Kidney tubule cell (primary cell): ENCODE measurements around the gene GPR146.
"Not testable (repeated sequence)": the region's sequence is repeated elsewhere in the genome, so short reads cannot be mapped to it uniquely, and the experiment has no call there.

Experiments used
- DNase-seq: peaks from one replicate; pipeline ENCODE4 v3.0.0-alpha.2; 2018; ENCODE audit warnings: low spot score

The GPR146 gene, protein sequence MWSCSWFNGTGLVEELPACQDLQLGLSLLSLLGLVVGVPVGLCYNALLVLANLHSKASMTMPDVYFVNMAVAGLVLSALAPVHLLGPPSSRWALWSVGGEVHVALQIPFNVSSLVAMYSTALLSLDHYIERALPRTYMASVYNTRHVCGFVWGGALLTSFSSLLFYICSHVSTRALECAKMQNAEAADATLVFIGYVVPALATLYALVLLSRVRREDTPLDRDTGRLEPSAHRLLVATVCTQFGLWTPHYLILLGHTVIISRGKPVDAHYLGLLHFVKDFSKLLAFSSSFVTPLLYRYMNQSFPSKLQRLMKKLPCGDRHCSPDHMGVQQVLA

DNA sequence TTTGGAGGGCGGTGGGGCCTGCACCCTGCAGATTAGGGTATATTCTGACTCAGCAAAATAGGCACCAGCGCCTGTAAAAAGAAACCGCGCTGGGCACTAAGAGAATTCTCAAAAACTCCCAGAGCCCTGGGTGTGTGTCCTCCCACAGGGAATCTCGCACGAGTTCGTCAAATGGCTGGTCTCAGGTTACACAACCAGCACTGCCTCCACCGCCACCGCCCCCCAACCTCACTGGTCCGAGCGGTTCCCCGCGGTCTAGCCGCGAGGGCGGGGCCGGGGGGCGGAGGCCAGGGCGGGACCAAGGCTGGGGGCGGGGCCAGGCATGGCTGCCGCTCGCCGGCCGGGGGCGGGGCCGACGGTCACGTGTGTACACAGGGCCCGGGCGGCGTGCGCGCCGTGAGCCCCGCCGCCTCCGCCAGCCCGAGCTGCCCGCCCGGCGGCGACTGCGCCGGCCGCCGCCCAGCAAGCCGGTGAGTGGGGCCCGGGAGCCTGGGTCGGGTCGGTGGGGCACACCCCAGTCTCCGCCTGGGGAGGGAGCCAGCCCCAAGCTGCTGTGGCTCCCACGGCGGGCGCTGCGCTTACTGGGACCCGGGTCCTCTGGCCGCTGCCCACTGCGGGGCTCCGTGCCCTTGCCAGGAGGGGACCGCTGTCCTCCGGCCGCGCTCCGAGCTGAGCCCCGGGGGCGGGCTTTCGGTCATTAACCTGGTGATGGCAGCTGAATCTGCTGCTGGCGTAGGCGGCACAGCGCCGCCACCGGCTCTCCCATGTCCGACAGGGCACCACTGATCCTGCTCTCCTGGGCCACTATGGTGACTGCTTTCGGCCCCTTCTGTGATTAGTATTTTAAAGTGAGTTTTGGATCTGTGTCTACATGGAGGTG is at the start of gene GPR146:
TSS of gene GPR146 (plus strand) at position 358 of the 880 bp plus-strand sequence. CDS start 12,970 bp downstream, outside the sequence.
- peak; percentile 94 for DNase-seq

GRCh38 chr7:994592-995308 is 49.6 kb upstream of the GPR146 start:
- DNase-seq, result no peak

DNA sequence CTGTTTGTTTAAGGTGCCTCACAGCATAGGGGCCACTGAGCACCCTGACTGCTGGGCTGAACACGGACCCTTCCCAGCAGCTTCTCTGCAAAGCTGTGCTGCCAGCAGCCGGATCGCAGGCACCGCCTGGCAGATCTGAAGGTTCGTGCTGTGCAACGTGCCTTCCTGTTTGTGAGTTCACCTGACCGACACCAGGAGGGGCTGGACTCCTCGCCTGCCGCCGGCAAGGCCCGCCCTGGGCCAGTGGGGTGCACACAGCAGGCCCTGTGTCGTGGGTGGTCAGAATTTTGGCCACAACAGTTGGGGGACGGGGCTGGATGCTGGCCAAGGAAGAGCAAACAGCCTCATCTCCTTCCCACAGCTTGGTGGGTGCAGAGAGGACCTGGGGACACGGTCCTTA is 48.8 kb upstream of the GPR146 start:
- no peak for DNase-seq

DNA sequence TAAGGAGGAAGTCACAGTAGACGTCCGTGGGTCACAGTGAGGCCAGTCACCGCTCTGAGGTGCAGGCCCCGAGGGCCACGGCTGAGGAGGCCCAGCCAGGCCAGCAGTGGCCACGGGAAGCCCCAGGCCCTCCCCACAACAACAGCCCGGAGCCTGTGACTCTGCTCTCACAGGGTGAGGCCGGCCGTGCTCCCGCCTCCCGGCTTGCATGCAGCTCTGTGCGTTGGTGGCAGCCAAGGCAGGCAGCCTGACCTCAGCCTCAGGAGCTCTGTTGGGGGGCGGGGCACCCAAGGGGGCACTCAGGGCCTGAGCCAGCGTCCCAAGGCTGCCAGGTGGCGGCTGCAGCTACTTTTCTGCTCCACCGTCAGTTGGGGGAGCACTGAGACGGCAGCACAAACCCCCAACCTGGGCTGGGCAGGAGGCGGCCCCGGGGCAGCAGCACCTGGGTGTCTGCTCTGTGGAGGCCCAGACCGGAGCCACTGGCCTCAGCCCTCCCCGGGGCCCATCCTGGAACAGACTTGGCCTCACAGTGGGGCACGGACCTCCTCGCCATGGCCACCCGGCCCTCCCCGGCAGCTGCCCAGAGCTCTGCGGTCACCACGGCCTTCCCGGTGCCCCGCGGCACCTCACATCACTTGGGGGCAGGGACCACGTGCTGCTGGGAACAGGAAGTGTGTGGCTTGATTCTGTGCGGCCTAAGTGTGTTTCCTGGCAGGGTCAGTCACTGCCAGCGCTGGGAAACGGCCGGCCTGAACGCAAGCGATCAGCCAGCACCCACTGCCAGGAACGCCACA is 48.1 kb upstream of the GPR146 start:
- no peak for DNase-seq

DNA sequence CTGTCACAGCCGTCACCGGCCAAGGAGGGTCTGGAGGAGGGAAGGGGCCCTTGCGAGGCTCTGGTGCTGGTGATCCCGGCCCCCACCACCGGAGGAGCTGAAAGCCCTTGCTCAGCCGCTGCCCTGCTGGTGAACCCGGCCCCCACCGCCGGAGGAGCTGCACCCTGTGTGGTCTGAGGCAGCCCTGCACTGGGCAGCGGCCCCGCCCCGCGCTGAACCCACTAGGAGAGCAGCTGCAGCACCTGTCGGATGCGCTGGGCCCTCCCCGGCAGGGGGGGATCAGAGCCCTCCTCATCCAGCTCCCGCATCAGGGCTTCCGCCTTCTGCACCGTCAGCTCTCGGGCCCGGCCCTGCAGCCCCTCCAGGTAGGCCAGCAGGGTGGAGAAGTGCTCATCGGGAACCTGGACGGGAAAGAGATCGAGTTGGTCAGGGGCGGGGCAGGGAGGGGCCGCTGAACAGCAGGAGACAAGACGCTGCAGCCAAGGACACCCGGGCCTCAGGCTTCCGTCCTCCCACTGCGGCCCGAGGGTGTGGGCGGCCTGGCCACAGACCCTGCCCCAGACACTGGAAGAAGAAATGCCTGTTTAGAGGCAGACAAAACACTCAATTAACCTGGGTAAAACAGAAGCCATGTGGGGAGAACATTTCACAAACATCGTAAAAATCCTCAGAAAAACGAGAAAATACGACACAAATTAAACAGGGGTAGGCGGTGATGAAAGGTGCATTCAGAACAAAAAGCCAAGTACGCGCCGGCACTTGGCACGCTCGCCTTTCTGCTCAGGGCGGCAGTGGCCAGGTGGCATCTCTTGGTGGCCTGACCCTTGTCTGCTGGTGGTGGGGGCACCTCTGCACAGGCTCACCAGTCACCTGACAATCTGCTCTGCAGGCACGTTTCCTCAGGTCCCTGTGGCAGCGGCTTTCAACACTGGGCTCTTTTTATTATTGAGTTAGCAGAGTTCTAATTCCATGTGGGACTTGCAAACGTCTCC is 46.6 kb upstream of the GPR146 start:
- no peak for DNase-seq

GRCh38 chr7:999149-999879 is 45.0 kb upstream of the GPR146 start:
- no peak for DNase-seq

GRCh38 chr7:999941-1000935 is 44.1 kb upstream of the GPR146 start:
- no peak for DNase-seq

DNA sequence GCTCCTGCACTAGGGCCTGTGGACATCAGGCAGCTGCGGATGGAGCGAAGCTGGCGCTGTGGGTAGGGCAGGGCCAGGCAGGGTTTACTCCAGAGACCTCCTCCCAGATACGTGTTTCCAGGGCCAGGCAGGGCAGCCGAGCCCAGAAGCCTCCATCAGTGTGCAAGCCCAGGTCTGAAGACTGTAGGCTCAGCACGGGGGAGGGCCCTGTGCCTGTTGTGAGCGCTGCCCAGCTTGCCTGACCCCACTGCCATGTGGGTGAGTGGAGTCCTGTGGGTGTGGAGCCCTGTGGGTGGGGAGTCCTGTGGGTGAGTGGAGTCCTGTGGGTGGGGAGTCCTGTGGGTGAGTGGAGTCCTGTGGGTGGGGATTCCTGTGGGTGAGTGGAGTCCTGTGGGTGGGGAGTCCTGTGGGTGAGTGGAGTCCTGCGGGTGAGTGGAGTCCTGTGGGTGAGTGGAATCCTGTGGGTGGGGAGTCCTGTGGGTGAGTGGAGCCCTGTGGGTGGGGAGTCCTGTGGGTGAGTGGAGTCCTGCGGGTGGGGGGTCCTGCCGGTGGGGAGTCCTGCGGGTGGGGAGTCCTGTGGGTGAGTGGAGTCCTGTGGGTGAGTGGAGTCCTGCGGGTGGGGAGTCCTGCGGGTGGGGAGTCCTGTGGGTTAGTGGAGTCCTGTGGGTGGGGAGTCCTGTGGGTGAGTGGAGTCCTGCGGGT is 43.1 kb upstream of the GPR146 start:
- not testable (repeated sequence) for DNase-seq

GRCh38 chr7:1002026-1002425 is 42.3 kb upstream of the GPR146 start:
- DNase-seq, result not testable (repeated sequence)

DNA sequence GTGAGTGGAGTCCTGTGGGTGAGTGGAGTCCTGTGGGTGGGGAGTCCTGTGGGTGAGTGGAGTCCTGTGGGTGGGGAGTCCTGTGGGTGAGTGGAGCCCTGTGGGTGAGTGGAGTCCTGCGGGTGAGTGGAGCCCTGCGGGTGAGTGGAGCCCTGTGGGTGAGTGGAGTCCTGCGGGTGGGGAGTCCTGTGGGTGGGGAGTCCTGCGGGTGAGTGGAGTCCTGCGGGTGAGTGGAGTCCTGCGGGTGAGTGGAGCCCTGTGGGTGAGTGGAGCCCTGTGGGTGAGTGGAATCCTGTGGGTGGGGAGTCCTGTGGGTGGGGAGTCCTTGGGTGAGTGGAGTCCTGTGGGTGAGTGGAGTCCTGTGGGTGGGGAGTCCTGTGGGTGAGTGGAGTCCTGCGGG is 41.9 kb upstream of the GPR146 start:
- DNase-seq, result not testable (repeated sequence)

GRCh38 chr7:1004018-1004852 is 40.1 kb upstream of the GPR146 start:
- DNase-seq, result no peak

DNA sequence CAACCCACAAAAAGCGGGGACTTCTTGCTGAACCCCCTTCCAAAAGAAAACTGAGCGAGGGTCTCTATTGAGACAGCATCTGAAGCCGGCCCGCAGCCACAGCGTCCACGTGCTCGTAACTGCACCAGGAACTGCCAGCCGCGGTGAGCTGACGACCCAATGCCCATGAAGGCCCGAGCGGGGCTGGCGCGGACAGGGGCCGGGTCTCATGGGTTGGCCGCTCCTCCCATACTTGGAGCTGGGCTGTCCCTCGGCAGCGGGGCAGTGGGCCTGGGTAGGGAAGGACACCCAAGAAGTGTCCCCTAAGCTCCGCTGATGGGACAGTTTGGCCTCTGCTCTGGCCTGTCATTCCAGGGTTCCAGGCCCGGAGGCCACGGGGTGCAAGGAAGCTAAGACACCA is 39.0 kb upstream of the GPR146 start:
- no peak for DNase-seq

DNA sequence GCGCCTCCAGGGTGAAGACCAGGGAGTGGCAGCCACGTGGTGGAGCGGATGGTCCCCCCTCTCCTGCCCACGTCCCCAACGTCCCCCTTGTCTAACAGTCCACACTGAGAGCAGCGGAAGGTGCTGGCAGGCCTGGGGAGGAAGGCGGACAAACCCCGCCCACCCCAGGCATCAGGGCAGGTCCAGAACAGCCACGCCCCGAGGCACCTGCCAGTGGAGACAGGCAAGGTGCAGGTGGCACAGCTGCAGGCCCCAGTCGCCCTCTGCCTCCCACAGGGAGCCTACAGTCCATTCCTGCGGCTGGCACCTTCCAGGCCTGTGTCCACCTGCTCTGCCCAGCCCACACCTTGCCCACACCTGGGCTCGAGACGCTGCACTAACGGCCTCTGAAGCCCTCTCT is 36.4 kb upstream of the GPR146 start:
- no peak for DNase-seq

- DNase-seq, result no peak
Observed at GRCh38 chr7:1008733-1009363, 35.5 kb upstream of the GPR146 start.

DNA sequence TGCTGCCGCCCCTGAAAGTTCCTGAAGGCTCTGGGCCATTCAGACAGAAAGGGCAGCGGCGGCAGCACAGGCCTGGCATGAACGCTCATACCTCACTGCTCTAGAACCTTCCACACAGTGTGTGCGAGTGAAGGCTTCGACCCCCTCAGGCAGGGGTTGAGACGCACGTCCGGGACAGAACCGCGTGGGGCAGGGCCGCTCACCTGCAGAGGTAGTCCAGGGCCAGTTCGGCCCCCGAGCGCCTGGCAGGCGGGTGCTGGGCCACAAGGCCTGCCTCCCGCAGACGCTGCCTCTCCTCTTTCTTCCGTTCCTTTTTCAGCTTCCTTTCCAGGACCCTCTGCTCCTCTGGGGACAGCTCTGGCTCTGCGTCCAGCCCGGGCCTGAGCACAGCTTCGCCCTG is 34.6 kb upstream of the GPR146 start:
- DNase-seq, result no peak

GRCh38 chr7:1010226-1010625 is 34.1 kb upstream of the GPR146 start:
- DNase-seq, result no peak
